ENCODE results near the gene ZCCHC24.
"Not testable (repeated sequence)": the region's sequence is repeated elsewhere in the genome, so short reads cannot be mapped to it uniquely, and the experiment has no call there.

The ZCCHC24 gene

GRCh38 chr10:79471776-79472175 is 26.4 kb upstream of the ZCCHC24 start:
- no peak for DNase-seq

GRCh38 chr10:79470096-79470495 is 24.7 kb upstream of the ZCCHC24 start:
- DNase-seq, result no peak

DNA sequence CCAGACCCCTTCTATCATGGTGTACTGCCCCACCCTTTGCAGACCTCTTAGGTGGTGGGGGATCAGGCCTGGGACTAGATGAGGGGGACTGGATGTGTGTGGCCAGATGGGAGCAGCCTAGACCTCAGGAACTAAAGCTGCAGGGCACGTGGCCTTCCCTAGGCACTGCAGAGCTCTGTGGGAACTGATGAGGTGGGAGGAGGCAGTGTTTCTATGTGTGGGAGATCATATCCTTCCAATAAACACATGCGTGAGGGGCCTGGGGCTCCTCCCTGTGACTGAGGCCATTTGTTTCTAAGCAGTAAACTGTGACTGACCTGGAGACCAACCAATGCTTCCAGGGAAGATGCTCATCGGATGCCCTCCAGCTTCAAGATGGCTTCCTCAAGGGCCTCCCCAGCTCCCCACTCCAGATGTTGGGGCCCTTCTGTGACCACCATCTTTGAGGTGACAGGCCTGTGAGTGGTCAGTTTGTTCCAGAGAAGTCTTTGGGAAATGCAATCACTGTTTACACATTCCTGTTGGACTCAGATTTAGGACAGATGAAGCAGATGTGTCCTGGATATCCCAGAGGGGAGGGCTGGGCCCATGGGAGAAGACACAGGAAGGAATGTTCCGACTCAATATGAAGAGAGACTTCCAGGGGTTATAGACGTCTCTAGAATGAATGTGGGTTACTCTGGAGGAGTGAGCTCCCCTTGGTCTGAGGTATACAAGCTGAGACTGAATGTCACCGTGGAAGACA is 23.6 kb upstream of the ZCCHC24 start:
- DNase-seq, result no peak

DNA sequence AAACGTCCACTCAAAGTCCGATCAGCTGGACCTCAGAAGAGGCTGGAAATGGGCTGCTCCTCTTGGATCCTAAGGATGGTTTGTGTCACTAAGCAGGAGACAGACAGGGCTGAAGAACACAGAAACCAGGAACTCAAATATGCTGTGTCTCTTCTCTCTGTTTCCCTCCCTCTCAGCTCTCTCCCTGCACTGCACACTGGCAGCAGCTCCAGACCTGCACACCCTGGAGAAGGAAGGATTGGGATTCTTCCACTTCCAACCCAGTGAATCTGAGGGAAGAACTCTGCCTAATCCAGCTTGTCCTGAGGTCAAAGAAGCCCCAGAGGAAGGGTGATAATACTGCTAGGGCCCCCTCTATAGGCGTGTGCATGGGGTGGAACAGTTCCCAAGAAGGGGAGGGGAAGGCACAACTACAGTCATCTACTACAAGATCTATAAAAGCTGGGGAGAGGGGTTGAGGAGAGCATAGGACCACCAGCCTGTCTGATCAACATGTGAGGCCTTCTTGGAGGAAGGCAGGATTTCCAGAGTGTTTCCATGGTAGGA is 22.7 kb upstream of the ZCCHC24 start:
- DNase-seq, result no peak

DNA sequence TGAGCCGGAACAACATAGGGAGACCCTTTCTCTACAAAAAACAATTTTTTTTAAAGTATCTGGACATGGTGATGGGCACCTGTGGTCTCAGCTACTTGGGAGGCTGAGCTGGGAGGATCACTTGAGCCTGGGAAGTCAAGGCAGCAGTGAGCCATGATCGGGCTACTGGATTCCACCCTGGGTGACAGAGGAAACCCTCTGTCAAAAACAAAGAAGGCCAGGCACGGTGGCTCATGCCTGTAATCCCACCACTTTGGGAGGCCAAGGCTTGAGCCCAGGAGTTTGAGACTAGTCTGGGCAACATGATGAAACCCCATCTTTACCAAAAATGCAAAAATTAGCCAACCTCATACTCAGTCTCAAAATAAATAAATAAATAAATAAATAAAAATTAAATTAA is 19.9 kb upstream of the ZCCHC24 start:
- DNase-seq, result no peak

GRCh38 chr10:79463578-79464496 is 18.4 kb upstream of the ZCCHC24 start:
- DNase-seq, result no peak

- DNase-seq, result no peak
Measured at GRCh38 chr10:79460687-79461086, 15.3 kb upstream of the ZCCHC24 start.

GRCh38 chr10:79459243-79459642 is 13.8 kb upstream of the ZCCHC24 start:
- no peak for DNase-seq

- DNase-seq, result no peak
Measured at GRCh38 chr10:79458483-79458882, 13.1 kb upstream of the ZCCHC24 start.

GRCh38 chr10:79457256-79457785 is 11.9 kb upstream of the ZCCHC24 start:
- DNase-seq, result no peak

- DNase-seq, result no peak
Measured at GRCh38 chr10:79454259-79454658, 8.8 kb upstream of the ZCCHC24 start.

DNA sequence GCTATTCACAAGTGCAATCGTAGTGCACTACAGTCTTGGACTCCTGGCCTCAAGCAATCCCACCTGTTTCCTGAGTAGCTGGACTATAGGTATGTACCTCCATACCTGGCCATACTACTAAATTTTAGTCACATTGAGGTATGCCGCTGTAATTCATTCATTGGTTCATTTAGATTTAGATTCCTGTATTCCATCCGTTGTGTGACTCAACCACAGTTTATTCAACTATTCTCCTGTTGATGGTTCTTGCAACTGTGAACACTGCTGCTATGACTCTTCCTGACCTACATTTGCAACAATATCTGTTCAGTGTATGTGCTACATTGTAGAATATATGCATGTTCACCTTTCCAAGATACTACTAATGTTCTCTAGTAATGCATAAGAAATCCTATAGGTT is 8.0 kb upstream of the ZCCHC24 start:
- no peak for DNase-seq

- no peak for DNase-seq
Measured at GRCh38 chr10:79452174-79452611, 6.8 kb upstream of the ZCCHC24 start.

GRCh38 chr10:79451046-79451699 is 5.7 kb upstream of the ZCCHC24 start:
- no peak for DNase-seq

DNA sequence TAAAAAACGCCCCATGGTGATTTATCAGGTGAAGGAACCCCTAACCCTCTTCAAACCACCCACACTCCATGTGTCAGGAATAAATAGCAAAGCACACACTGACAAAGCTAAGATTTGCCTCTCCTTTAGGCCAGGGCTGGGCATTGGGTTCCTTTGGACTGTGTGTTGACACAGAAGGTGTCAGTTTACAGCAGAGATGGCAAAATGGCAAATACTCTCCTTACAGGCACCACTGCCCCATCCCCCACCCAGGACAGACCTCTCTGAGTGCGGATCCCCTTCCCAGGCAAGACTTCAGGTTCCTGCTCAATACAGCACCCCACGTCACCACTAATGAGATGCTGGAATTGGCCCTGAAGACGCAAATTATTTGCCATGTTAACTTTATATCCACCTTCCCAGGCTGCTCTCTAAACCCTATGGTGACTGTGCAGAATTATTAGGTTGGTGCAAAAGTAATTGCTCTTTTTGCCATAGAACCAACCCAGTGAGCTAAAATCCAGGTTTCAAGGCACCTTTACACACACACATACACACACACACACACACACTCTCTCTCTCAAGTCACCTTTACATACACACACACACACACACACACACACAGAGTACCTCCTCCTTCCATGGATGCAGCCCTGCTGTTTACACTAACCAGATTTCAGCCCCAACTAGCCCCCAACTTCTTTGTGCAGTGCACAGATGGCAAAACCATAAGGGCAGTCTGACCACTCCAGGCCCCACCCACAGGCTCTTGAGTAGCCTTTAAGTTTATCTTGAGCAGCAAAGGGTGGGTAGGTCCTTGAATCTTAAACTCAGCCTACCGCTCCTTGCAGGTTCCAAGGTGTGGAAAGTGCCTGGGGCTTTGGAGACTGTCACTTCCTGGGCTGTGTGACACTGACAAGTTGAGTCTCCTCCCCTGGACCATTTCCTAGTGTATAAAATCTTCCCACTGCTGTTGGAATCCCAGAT is 4.0 kb upstream of the ZCCHC24 start:
- no peak for DNase-seq

- no peak for DNase-seq
Measured at GRCh38 chr10:79448732-79449049, 3.3 kb upstream of the ZCCHC24 start.

DNA sequence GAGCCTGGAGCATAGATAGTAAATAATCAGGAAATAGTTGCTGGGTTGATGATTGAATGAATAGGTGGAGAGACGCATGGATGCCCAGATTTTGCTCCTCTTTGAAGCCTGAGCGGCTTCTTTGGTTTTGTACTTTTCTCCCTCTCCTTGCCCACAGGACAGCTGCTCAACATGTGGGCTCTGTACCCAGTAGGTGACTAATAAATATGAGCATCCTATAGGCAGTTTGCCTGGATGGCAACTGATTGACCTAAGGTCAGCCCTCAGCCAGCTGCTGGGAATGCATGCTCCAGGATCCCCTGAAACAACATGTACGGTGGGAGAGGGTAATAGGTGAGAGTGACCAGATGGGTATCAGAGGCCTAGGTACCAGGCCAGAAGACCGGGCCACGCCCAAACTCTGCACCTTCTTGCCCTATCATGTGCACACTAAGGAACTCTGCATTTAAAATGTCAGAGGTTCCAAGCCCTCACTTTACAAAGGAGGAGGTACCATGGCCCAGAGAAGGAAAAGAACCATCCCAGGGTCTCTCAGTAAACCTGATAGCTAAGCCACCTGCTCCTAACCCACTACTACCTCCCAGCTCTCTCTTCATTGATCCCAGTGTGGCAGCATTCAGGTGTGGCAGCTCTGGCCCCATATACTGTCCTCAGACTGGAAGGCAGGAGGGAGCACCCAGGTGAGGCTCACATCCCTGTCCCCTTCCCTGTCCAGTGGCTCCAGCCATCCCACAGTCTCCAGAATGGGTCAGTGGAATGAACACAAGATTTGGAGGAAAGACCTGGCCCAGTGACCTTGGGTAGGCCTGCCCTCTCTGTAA is 2.7 kb upstream of the ZCCHC24 start:
- DNase-seq, result no peak

- DNase-seq, result not testable (repeated sequence)
Measured at GRCh38 chr10:79447249-79447648, 1.8 kb upstream of the ZCCHC24 start.

DNA sequence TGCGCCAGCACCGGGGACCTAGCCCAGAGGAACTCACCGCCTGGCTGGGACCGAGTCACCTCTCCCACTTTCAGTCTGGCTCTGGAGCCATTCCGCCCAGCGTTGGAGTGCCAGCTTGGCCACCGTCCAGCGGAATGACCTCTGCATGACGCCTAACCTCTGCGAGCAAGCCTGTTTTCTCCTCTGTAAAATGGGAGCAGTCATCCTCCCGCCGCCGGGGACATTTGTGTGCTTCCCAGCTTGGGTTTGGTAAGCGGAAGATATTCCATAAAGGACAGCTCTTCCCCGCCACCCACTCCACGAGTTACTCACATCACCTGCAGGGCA is 1.3 kb upstream of the ZCCHC24 start:
- no peak for DNase-seq

DNA sequence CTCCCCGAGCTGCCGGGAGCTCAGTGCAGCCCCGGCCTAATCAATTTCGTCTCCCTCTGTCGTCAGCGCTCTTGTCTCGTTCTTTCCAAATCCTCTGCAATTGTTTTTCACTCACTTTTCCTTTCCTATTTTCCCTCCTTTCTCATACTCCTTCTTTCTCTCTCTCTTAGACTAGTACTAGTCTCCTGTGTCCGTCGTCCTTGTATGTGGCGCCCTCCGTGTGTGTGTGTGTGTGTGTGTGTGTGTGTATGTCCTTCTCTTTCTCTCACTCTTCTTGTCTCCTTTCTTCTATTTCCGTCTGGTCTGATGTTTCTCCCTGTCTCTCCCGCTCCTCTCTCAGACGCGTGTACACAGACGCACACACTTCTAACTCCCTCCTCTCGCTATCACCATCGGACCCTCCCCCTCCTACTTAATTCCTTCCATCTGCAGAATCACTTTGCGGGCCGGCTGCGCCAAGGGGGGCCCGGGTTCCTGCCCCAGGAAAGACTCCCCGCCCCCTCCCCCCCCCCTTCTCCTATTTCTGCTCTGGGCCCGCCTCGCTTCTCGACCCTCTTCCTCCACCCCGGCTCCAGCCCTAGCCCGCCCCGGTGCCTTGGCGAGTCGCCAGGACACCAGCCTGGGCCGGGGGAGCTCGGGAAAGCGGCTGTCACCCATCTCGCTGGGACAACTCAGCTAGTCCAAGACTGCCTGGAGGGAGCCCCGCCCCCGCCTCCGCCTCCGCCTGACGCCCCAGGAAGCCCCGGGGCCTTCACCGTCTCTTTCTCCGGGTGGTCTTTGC is 743 bp upstream of the ZCCHC24 start:
- no peak for DNase-seq

Measured in stimulated activated CD4-positive, alpha-beta T cell treated with anti-CD3 and anti-CD28 coated beads, Interleukin-2, amount 100 ng/mL, for 48 hours (primary cell).